Neural crest cell (in vitro differentiated cells): ENCODE measurements around the gene MALAT1. TPM values are rescaled to one million over a fixed set of nuclear protein-coding genes. Genes with fewer than 3 reads are reported as not detected.
A peak's percentile ranks its signal among the peaks of the same experiment; 100 is the strongest.

ENCODE experiments used
- DNase-seq: peaks from one replicate; pipeline ENCODE4 v3.0.0; 2021; ENCODE audit warnings: low read depth, mixed read lengths, low spot score
- H3K27ac Mint-ChIP-seq: one replicate; pipeline ENCODE4 v1.8.0; 2021; ENCODE audit warnings: mild to moderate bottlenecking, mixed read lengths; ENCODE audit not compliant: unreplicated experiment
- H3K27me3 Mint-ChIP-seq: 2 replicates; pipeline ENCODE4 v1.8.0; 2021; ENCODE audit warnings: low read depth, mild to moderate bottlenecking, mixed read lengths
- H3K36me3 Mint-ChIP-seq: 2 replicates; pipeline ENCODE4 v1.8.0; 2021; ENCODE audit warnings: low read depth, mild to moderate bottlenecking, mixed read lengths
- H3K4me1 Mint-ChIP-seq: 2 replicates; pipeline ENCODE4 v1.8.0; 2021; ENCODE audit warnings: mixed read lengths
- H3K4me3 Mint-ChIP-seq: one replicate; pipeline ENCODE4 v1.8.0; 2021; ENCODE audit warnings: mild to moderate bottlenecking, mixed read lengths
- H3K9me3 Mint-ChIP-seq: 2 replicates; pipeline ENCODE4 v1.8.0; 2021; ENCODE audit warnings: mixed read lengths
- CTCF ChIP-seq: fragments of 200-600 bp; sonication (generic); conservative IDR thresholded peaks from 2 replicates; pipeline ENCODE4 v1.5.0; 2021; ENCODE audit warnings: antibody characterized with exemption, mild to moderate bottlenecking
- total RNA-seq: library from RNA; stranded (reverse); gene quantifications from 2 replicates; pipeline ENCODE4 v1.2.1, GENCODE V29; 2021

MALAT1 gene
- total RNA-seq, 1 donor from 2014 or later, result 5,409 TPM

GRCh38 chr11:65493367-65494176 lies 5.3 kb upstream of the MALAT1 start:
- H3K4me3 Mint-ChIP-seq, result peak overlapping the region; percentile 85
- peak overlapping the region; percentile 84 for H3K27ac Mint-ChIP-seq
- no peaks in the 10 kb centered on the region for H3K36me3 Mint-ChIP-seq
- DNase-seq, result no peak
- TF ChIP-seq CTCF, result no peak
- H3K27me3 Mint-ChIP-seq, result peaks cover 7% of the 10 kb centered on the region
- no peaks in the 10 kb centered on the region for H3K9me3 Mint-ChIP-seq
- H3K4me1 Mint-ChIP-seq, result peaks cover 83% of the 10 kb centered on the region

- no peak for DNase-seq
- peaks cover 7% of the 10 kb centered on the region for H3K27me3 Mint-ChIP-seq
- H3K4me1 Mint-ChIP-seq, result peaks cover 59% of the 10 kb centered on the region
- no peaks in the 10 kb centered on the region for H3K9me3 Mint-ChIP-seq
- no peaks in the 10 kb centered on the region for H3K36me3 Mint-ChIP-seq
- peak overlapping the region; percentile 92 for H3K27ac Mint-ChIP-seq
- no peak for TF ChIP-seq CTCF
- no peak overlapping the region for H3K4me3 Mint-ChIP-seq
Observed at GRCh38 chr11:65496304-65497140, 2.3 kb upstream of the MALAT1 start.

- peak; percentile 98 for DNase-seq
- no peaks in the 10 kb centered on the region for H3K36me3 Mint-ChIP-seq
- H3K27ac Mint-ChIP-seq, result peak overlapping the region; percentile 92
- peaks cover 7% of the 10 kb centered on the region for H3K27me3 Mint-ChIP-seq
- H3K9me3 Mint-ChIP-seq, result no peaks in the 10 kb centered on the region
- H3K4me1 Mint-ChIP-seq, result peaks cover 58% of the 10 kb centered on the region
- no peak for TF ChIP-seq CTCF
- no peak overlapping the region for H3K4me3 Mint-ChIP-seq
Observed at GRCh38 chr11:65497141-65498041, 1.5 kb upstream of the MALAT1 start.

- Mint-ChIP-seq H3K36me3 (no peaks in the 10 kb centered on the region), H3K9me3 (no peaks in the 10 kb centered on the region), H3K4me3 (no peak overlapping the region), H3K27ac (no peak overlapping the region), H3K27me3 (peaks cover 7% of the 10 kb centered on the region), H3K4me1 (peaks cover 56% of the 10 kb centered on the region)
- no peak for TF ChIP-seq CTCF
- DNase-seq, result no peak
Observed at GRCh38 chr11:65498042-65498726, 661 bp upstream of the MALAT1 start.

- Mint-ChIP-seq H3K36me3 (peaks cover 3% of the 10 kb centered on the region), H3K9me3 (no peaks in the 10 kb centered on the region), H3K4me3 (no peak overlapping the region), H3K27ac (no peak overlapping the region), H3K4me1 (peaks cover 55% of the 10 kb centered on the region), H3K27me3 (peaks cover 10% of the 10 kb centered on the region)
- DNase-seq, result no peak
- no peak for TF ChIP-seq CTCF
Observed at GRCh38 chr11:65498727-65498976, 193 bp upstream of the MALAT1 start.
